Erythroblast (primary cell): ENCODE results near the gene RASD2.

Source experiments
- GATA1 ChIP-seq: IDR thresholded peaks from 2 replicates; pipeline ENCODE4 v1.6.1; 2011; ENCODE audit warnings: low read depth, mild to moderate bottlenecking, control low read depth, low read length, moderate library complexity
- POLR2A ChIP-seq: IDR thresholded peaks from 2 replicates; pipeline ENCODE4 v1.6.1; 2011; ENCODE audit warnings: mild to moderate bottlenecking, low read length

- TF ChIP-seq POLR2A (no peak), GATA1 (no peak)
Measured at GRCh38 chr22:35537232-35537631, 3.4 kb upstream of the RASD2 start.
